ENCODE data around the gene SCIN.

SCIN gene

DNA sequence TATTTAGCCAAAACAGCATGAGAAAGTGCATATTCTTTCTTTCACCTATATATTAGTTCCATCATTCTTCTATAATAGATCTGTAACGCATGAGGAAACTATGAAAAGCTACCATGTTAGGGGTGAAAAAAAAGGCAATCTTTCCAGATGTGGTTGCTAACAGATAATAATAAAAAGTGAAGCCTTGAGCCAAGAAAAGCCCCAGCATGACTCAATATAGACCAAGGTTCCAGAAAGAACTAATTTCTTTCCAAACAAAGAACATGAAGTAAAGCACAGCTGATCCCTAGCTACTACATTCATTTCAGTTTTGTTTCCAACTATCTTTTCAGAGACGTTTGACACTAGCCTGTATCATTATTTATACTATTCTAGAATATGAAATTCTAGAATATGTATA, 133.4 kb downstream of the SCIN start:
- no CpG with 5 or more reads among the region's 2 CpGs for WGBS, 2 experiments (ENCODE audit: insufficient coverage in 2 of 2)

DNA sequence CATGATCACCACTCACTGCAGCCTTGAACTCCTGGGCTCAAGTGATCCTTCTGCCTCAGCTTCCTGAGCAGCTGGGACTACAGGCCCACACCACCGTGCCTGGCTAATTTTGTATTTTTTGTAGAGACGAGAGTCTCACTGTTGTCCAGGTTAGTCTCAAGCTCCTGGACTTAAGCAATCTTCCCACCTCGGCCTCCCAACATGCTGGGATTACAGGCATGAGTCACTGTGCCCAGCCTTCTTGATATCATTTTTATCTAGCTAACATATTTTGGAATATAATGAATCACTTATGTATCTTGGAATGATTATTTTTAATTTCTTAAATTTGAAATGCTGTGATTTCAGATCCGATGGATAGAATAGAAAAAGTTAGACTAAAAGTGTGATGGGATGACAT, 135.4 kb downstream of the SCIN start:
- no peak overlapping the region for H3K27ac ChIP-seq (ENCODE audit: low read depth, low read length, severe bottlenecking)
- no peak overlapping the region for H3K4me3 ChIP-seq (ENCODE audit: extremely low read depth, insufficient read depth, low read length, poor library complexity, severe bottlenecking)
- peaks cover 17% of the 10 kb centered on the region for H3K4me1 ChIP-seq (ENCODE audit: control insufficient read depth, insufficient read depth, low read length, poor library complexity, severe bottlenecking)
- 87 to 100% methylated on average over 2 to 3 of the region's 4 CpGs for WGBS, 2 experiments (ENCODE audit: insufficient coverage in 2 of 2)
- H3K9me3 ChIP-seq (ENCODE audit: control insufficient read depth, low read length) = peaks cover 2% of the 10 kb centered on the region
- no peaks in the 10 kb centered on the region for H3K36me3 ChIP-seq (ENCODE audit: control insufficient read depth, insufficient read depth, low read length)

More for the DNA sequence above, 133.4 kb downstream of the SCIN start:
- Histone ChIP-seq H3K36me3 (ENCODE audit: control insufficient read depth, insufficient read depth, low read length) (no peaks in the 10 kb centered on the region), H3K9me3 (ENCODE audit: control insufficient read depth, low read length) (peaks cover 7% of the 10 kb centered on the region), H3K27ac (ENCODE audit: low read depth, low read length, severe bottlenecking) (no peak overlapping the region), H3K4me3 (ENCODE audit: extremely low read depth, insufficient read depth, low read length, poor library complexity, severe bottlenecking) (no peak overlapping the region), H3K4me1 (ENCODE audit: control insufficient read depth, insufficient read depth, low read length, poor library complexity, severe bottlenecking) (peaks cover 7% of the 10 kb centered on the region)

DNA sequence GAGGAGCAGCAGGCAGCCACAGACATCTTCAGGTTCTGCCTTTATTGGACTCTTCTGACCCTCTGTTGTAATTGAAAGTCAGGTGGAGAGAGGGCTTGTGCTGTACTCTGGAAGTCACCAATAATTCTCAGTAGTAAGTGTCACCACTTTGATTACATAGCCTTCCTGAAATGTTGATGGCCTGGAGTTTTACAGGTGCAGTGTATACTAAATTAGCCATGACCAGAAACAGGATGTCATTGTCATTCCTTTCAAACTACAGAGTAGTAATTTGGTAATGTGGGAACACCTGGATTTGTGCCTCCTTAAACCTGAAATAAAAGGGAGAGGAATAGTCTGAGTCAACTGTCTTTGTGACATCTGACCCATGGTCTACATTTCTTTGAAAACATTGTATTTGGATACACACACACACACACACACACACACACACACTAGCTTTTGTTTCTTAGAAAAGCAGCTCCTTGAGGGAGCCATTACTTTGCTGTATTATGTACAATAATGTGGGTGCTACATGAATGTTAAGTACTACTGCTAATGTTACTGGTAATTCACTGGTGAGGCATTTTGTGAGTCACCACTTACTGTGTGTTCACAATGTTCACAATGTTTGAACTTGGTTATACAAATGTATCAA, 136.5 kb downstream of the SCIN start:
- no peak overlapping the region for H3K4me3 ChIP-seq (ENCODE audit: extremely low read depth, insufficient read depth, low read length, poor library complexity, severe bottlenecking)
- H3K4me1 ChIP-seq (ENCODE audit: control insufficient read depth, insufficient read depth, low read length, poor library complexity, severe bottlenecking) = peaks cover 17% of the 10 kb centered on the region
- H3K9me3 ChIP-seq (ENCODE audit: control insufficient read depth, low read length) = no peaks in the 10 kb centered on the region
- H3K27ac ChIP-seq (ENCODE audit: low read depth, low read length, severe bottlenecking) = no peak overlapping the region
- H3K36me3 ChIP-seq (ENCODE audit: control insufficient read depth, insufficient read depth, low read length) = no peaks in the 10 kb centered on the region

DNA sequence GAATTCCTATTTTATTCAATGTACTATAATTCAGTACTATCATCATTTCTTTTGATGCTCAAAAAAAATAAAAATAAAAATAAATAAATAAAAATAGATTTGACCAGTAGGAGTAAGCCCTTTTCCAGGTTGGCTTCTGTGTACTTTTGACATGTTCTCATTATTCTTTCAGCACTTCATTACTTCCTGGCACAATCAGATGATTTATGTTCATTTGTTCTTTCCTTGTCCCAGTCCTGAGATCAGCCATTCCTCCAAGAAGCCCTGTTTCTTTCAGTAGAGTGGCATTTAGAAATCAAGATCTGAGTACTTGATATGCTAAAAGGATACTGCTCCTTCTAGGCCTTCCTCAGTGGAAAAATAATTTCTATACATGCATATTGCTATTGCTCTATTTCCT, 137.8 kb downstream of the SCIN start:
- Histone ChIP-seq H3K4me1 (ENCODE audit: control insufficient read depth, insufficient read depth, low read length, poor library complexity, severe bottlenecking) (peaks cover 17% of the 10 kb centered on the region), H3K4me3 (ENCODE audit: extremely low read depth, insufficient read depth, low read length, poor library complexity, severe bottlenecking) (no peak overlapping the region), H3K27ac (ENCODE audit: low read depth, low read length, severe bottlenecking) (no peak overlapping the region), H3K9me3 (ENCODE audit: control insufficient read depth, low read length) (no peaks in the 10 kb centered on the region), H3K36me3 (ENCODE audit: control insufficient read depth, insufficient read depth, low read length) (no peaks in the 10 kb centered on the region)

Measured in mesodermal cell (in vitro differentiated cells).